ENCODE data around the gene FMC1. TPM values are rescaled to one million over a fixed set of nuclear protein-coding genes. Genes with fewer than 3 reads are reported as not detected.

FMC1 gene
- total and polyA plus RNA-seq, 12 donors, result 24.9 to 96.3 (median 44.0) TPM

- peak within 1 kb of the TSS; percentile 81 to 96 (median 88) for H3K4me3 ChIP-seq
- peak; percentile 96 to 98 (median 96) for ATAC-seq
- no peaks in the 10 kb centered on the region for H3K27me3 ChIP-seq
- peak in 2 of 9 donors; percentile 16 to 27 for TF ChIP-seq CTCF (IDR thresholded peaks at IDR 0.05)
- H3K36me3 ChIP-seq, result peaks cover 0 to 21% (median 0%) of the 10 kb centered on the region in 9 donors
- H3K9me3 ChIP-seq, result no peaks in the 10 kb centered on the region
- peak; percentile 100 for DNase-seq
- intact Hi-C loops (cut with DNase I), result loop anchor here in 8 of 10 donors (1.0 to 2.0 kb wide), 4 partner anchors 17 to 19 kb away; partner anchors contain the start of gene FMC1 (in 5 of the 8)
- H3K4me1 ChIP-seq, result peaks cover 0 to 49% (median 41%) of the 10 kb centered on the region in 9 donors
- WGBS, 2 donors, result 0% methylated on average over 98 of the region's 98 CpGs
- H3K27ac ChIP-seq, result peak within 1 kb of the TSS; percentile 99 to 100 (median 99)
These were observed 18.5 kb downstream of the FMC1 start, which contains the start of gene LUC7L2 for GRCh38 chr7:139359366-139360209. TSS of gene LUC7L2 (plus strand) at chr7:139359894. CDS start at chr7:139360262, 368 bp downstream.

GRCh38 chr7:139360210-139360947, 19.2 kb downstream of the FMC1 start:
- no peaks in the 10 kb centered on the region for H3K9me3 ChIP-seq
- peak; percentile 96 for DNase-seq
- ATAC-seq, result peak; percentile 86 to 91 (median 90)
- peak overlapping the region; percentile 81 to 96 (median 88) for H3K4me3 ChIP-seq
- TF ChIP-seq CTCF (IDR thresholded peaks at IDR 0.05), result no peak
- WGBS, 2 donors, result 0 to 1% methylated on average over 47 of the region's 47 CpGs
- intact Hi-C loops (cut with DNase I), result no loop called here
- peaks cover 0 to 56% (median 43%) of the 10 kb centered on the region in 9 donors for H3K4me1 ChIP-seq
- H3K27ac ChIP-seq, result peak overlapping the region; percentile 99 to 100 (median 99)
- peaks cover 0 to 24% (median 0%) of the 10 kb centered on the region in 9 donors for H3K36me3 ChIP-seq
- H3K27me3 ChIP-seq, result no peaks in the 10 kb centered on the region

- Histone ChIP-seq H3K27me3 (no peaks in the 10 kb centered on the region), H3K36me3 (peaks cover 0 to 30% (median 0%) of the 10 kb centered on the region in 9 donors), H3K4me3 (peak overlapping the region; percentile 81 to 96 (median 88)), H3K4me1 (peaks cover 0 to 62% (median 49%) of the 10 kb centered on the region in 9 donors), H3K9me3 (no peaks in the 10 kb centered on the region), H3K27ac (peak overlapping the region; percentile 99 to 100 (median 99))
- ATAC-seq (no peak), DNase-seq (no peak)
- intact Hi-C loops (cut with DNase I), result no loop called here
- no peak for TF ChIP-seq CTCF (IDR thresholded peaks at IDR 0.05)
- WGBS, 2 donors, result 0 to 1% methylated on average over 2 of the region's 2 CpGs
These were observed 19.8 kb downstream of the FMC1 start for GRCh38 chr7:139360948-139361307.

GRCh38 chr7:139361523-139361922, 20.4 kb downstream of the FMC1 start:
- Histone ChIP-seq H3K27me3 (no peaks in the 10 kb centered on the region), H3K27ac (peak overlapping the region in 4 of 10 donors; percentile 99 to 100 (median 100)), H3K9me3 (no peaks in the 10 kb centered on the region), H3K36me3 (peaks cover 0 to 34% (median 0%) of the 10 kb centered on the region in 9 donors), H3K4me1 (peaks cover 0 to 66% (median 54%) of the 10 kb centered on the region in 9 donors), H3K4me3 (peak overlapping the region in 9 of 10 donors; percentile 81 to 96 (median 89))
- 22 to 25% methylated on average over 3 of the region's 3 CpGs for WGBS, 2 donors
- intact Hi-C loops (cut with DNase I), result no loop called here
- ATAC-seq (no peak), DNase-seq (no peak)
- no peak for TF ChIP-seq CTCF (IDR thresholded peaks at IDR 0.05)

Measured in heart right ventricle (tissue), 16 donors.